SIG-M5 treated with dmso at 0.1 percent for 504 hours (cell line): ENCODE measurements around the gene ALKBH8.

Source experiments
- DNase-seq: peaks from one replicate; lab custom pipeline; 2025; ENCODE audit not compliant: unreplicated experiment; lab: John Stamatoyannopoulos, UW

ALKBH8 gene, protein sequence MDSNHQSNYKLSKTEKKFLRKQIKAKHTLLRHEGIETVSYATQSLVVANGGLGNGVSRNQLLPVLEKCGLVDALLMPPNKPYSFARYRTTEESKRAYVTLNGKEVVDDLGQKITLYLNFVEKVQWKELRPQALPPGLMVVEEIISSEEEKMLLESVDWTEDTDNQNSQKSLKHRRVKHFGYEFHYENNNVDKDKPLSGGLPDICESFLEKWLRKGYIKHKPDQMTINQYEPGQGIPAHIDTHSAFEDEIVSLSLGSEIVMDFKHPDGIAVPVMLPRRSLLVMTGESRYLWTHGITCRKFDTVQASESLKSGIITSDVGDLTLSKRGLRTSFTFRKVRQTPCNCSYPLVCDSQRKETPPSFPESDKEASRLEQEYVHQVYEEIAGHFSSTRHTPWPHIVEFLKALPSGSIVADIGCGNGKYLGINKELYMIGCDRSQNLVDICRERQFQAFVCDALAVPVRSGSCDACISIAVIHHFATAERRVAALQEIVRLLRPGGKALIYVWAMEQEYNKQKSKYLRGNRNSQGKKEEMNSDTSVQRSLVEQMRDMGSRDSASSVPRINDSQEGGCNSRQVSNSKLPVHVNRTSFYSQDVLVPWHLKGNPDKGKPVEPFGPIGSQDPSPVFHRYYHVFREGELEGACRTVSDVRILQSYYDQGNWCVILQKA

DNA sequence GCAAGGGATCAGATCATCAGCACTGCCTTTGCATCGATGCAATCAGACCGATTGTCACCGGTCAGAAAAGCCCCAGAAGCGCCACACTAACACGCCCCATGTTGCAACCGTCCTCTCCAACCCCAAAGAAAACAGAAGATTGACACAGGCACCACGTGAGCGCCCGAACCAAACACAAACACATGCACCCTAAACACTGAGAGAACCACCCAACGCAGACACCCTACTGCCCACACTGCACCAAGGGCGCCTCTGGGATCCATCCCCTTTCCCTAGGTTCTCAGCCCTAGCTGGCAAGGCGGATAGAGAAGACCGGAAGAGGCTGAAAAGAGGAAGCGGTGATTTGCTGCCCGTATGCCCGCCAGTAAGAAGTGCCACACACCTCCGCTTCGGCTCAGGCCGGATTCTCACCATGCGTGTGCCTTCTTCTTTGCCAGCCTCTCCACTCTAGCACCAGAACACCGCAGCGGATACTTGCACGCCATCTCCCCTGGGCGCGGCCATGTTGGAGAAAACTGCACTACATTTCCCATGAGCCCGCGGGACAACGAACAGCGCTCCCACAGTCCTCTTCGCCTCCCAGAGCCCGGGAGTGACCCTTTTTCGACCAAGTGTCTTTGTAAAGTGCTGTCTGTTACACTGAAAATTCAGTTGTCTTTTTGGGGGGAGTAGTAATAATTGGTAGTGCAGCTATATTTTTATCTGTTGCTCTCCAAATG lies at the start of gene ALKBH8:
Gene ALKBH8 (minus strand): TSS at position 517 of the 719 bp plus-strand sequence. CDS start 4,842 bp downstream, outside the sequence.
- peak; percentile 84 for DNase-seq

DNA sequence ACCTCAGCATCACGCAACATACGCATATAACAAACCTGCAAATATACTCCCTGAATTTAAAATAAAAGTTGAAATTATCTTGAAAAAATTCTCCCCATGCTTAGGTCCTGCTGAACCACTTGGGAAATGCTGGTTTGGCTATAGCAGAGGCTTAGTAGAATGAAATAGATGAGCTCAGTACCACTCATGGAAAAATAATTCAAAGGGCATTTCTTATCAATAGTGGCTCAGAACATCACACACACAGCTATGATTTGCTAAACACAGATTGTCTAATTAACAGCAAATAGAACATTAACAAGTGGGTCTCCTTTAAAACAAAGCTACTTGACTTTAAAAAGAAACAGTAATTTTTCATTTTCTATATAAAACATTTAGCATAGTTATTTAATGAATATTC lies 46.9 kb upstream of the ALKBH8 start:
- DNase-seq, result no peak

DNA sequence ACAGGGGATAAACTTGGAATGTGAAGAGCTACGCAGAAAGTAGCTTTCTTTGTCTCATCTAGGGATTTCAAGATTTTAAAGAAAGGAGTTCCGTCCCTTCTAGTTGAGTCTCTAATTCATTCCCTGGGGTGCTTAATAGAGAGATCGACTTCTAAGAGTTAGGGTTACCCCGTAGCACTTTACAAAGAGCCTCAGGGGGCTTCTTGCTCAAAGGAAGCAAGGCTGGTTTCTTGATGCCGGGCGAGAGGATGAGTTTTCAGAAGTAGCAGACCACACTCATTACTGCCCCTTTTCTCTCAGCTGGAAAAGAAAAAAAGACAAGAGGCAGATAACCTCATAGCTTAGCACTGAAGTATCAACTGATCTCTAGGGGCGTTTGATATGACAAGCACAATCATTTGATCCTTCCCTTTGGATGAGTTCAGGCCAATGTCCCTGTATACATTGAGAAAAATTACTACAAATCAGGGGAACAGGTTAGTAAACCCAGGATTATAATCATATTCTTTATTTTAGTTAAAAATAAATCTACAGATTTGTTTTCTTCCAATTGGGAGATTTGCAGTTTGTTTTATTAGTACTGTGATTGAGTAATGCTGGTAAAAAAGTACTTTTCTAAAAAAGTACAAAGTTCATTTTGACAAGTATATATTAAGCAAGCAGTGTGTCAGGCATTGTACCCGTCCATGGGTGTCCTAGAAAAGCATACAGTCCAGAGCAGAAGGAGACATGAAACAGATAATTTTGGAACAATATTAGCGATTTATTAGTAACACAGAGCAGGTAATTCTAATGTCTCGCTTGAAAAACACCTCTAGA lies 44.1 kb upstream of the ALKBH8 start:
- no peak for DNase-seq

DNA sequence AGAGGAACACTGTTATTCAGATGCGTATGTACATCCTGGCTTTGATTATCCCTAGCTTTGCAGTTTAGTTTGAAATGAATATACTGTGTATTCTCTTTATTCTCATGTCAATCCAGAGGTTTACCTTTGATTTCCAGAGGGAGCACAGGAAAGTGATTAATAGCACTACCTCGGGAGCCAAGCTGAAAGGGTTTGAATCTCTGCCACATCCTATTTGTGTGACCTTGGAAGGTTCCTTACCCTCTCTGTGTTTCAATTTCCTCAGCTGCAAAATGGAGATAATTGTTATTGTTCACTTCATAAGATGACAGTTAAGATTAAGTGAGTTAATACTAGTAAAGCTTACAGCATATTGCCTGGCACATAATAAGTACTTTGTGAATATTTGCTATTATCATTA lies 43.3 kb upstream of the ALKBH8 start:
- DNase-seq, result no peak

DNA sequence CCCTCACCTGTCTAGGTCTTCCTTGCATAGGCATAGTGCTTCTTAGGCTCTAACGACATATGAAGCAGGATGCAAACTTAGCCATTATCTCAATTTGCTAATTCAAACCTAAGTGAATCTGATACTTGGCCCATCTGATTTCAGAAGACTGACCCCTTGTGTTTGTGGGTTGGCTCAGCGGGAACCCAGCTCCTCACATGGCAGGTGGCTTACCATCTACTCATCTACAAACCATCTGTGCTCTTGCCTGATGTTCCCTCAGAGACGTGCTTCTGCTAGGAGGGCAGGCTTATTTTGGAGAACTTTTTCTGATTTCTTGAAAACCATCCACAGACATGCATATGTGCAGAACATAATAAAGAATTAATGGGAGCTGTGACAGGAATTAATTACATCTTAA lies 40.6 kb upstream of the ALKBH8 start:
- no peak for DNase-seq

DNA sequence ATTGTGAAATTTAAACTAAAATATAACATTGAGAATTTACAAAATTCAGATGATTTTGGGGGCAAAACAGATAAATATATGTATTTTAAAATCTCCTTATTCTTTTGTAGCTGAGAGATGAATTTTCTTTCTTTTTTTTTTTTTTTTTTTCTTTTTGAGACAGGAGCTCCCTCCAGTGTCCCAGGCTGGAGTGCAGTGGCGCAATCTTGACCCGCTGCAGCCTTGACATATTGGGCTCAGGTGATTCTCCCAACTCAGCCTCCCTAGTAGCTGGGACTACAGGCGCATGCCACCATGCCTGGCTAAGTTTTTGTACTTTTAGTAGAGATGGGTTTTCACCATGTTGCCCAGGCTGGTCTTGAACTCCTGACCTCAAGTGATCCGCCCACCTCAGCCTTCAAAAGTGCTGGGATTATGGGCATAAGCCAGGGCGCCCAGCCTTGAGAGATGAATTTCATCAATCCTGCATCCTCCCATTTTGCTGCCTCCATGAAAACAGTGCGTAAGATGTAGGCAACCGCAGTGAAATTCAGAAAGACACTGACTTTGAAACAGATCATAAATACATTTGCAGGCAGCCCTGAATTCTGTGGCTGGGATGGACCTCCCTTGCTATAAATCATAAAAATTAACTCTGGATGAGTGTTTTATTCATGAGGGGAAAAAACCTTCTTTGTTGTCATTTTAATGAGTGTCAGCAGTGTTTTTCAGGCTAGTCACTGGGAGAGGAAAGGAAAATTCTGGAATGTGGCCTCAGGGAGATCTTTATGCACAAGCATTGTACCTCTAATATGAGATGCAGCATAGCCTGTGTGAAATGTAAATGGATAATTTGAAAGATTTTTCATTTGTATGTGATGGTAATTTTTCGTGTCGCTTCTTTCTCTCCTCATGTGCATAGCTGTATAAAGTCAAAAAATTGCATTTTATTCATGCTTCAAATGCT lies 39.8 kb upstream of the ALKBH8 start:
- no peak for DNase-seq

DNA sequence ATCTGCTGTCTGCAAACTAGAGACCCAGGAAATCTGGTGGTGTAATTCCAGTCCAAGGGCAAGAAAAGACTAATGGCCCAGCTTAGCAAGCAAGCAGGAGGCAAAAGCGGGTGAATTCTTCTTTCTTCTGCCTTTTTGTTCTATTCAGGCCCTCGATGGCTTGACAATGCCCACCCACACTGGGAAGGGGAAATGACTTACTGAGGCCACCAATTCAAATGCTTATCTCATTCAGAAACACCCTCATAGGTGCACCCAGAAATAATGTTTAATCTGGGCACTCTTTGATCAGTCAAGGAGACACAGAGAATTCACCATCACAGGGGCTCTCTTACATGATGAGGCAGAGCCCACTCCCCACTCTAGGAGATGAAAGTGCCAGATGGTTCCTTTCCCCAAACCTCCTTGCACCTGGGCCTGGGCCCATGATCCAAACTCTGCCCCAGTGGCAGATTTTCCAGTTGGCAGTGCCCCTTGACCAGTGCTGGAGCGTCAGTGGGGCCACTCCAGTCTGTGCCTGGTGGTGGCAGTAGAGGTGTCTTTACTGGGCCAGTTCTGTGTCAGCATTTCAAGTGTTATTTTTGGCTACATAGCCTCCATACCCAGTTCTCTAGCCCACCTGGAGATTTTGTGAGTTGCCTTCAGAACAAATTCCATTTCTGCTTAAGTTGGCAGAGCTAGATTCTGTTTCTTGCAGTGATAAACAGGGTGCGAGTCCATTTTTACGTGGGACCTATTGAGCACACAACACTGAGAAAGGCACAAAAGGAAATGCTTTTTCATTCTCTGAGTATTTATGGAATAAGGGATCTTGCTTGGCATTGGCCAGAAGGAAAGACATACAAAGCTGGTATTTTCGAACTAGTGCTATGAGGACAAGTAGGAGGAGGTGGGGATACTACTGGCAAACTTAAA lies 32.9 kb upstream of the ALKBH8 start:
- peak; percentile 16 for DNase-seq

DNA sequence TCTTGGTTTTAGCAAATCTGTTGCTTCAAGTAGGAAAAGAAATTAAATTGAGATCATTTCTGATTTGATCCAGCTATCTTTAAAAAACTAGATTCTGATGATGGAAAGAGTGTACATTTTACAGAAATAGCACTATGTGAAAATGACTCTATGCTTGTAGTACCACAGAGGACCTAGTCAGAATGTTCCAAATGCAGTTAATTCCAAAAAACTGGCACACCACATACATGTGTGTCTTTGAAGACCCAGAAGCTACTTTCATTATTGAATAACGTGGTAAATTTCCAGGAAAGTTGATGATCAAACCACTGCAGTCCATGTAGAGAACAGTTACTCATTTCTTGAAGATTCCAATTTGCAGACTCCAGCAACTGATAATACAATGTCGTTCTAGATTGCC lies 29.2 kb upstream of the ALKBH8 start:
- no peak for DNase-seq

DNA sequence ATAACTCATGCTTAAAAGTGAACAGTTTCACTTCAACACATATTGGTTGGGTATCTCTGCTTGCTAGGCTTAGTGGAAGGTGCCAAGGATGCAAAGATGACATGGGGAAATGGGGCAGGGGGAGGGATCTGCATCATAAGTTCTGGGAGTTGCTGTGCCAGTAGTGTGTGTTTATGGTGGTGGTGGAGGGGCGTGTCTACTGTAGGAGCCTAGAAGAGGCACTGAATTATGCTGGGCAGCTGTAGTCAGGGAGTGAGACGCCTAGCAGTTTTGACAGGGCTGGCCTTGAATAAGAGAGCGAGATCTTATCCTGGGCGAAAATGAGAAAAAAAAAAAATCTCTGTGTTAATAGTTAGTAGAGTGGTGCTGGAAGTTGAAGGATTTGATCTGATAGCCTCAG lies 28.4 kb upstream of the ALKBH8 start:
- no peak for DNase-seq

DNA sequence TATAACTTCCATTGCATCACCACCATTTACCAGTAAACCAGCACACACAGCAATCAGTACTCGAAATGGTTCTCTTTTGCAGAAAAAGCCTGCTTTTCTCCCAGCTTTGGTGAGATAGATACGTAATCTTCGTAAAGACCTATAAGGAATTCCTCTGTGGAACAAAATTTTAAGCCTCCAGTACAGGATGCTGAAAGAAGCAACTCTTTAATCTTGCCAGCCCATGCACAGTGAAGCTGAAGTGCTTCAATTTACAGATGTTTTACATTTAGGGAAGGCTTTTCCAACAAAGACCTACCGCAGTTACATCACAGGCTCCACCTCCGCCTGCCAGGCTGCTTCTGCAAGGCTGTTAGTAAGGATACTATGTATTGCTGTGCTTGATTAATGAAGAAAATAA lies 27.3 kb upstream of the ALKBH8 start:
- no peak for DNase-seq

DNA sequence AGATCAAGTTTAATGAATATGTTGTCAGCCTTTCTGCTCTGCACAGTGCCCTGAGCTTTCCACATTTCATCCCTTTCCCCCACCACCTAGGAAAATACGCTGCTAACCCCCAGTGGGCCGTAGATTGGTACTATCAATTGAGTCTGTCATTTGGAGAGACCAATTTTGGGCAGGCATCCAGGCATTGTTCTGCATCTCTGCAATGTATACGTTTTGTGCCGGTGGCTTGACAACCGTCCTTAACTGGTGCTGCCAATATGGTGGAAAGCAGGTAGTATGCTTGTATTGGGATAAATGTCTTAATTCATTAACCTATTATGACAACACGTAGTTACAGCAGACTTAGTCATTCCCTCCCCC lies 26.7 kb upstream of the ALKBH8 start:
- DNase-seq, result no peak

DNA sequence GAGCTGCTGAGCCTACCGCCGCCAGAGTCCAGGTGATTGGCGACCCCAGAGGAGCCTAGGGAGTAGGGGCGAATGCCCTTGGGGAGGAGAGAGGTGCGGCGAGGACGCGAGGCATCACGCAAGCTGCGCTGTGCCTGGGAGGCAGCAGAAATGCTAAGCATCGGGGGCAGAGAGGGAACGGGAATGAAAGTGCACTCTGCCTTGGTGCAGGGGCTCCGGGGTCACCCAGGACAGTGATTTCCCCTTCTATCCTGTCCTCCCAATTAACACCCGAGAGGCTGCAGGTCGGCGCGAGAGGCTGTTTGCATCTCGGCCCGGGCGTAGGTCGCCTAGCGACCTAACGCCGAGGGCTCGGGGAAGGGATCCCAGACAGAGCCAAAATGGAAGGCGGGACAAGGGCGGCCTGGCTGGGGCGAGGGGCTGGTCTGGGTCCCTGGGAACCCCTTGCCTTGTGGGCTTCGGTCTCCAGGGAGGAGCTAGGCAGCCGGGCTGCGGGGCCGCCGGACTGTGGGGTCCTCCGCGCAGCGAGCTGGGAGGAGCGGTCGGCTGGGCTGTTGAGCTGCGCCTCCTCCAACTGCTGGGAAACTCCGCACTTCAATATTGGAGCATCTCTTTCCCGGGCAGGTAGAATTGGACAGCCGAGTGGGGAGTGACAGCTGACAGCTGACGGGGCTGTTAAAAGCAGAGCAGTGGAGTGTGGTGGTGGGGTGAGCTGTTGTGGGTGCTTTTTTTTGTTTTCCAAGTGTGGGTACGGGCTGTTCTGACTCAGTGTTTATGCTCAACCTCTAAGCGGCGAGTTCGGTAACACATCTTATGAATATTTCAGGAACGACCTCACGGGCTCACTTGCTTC lies 26.1 kb upstream of the ALKBH8 start:
- no peak for DNase-seq

DNA sequence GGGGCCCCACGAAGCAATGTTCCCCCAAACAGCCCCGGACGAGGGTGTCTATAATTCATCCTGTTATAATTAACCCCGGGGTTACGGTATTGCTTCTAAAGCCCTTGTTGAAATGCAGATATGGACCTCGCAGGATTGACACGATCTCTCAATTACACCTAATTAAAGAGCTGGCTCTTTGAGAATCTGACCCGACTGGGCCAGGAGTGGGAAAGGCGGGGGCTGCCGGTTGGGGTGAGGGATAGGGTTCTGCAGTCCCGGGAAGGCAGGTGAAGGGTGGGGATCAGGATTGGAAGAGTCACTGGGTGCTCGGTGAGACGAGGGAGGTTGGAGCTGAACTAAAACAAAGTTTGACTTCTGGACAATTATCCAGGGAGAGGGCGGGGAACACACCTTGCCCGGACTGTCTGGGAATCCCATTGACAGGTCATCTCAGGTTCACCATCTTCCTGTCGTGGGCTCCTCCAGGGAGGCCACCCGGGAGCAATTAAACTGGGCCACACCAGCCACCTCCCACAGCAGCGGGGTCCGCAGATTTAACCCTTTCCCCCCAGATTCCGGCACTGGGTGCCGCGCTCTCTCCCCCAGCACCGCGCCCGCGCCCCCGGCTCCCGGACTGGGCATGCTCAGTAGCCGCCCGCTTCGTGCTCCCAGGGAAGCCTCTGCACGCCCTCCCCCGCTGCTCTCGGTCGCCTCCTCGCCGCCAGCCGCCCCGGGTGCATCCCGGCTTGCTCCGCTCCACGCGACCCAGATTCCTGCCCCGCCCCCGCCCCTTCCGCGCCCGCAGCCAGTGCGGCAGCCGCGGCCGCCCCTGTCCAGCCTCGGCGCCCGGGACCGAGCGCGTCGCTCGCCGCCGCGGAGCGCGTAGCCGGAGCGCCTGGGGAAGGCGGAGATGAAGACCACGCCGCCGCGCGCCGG lies 25.2 kb upstream of the ALKBH8 start, which contains the start of gene ELMOD1:
Gene ELMOD1 (plus strand): TSS at position 688 of the 918 bp plus-strand sequence. CDS start 27,043 bp downstream, outside the sequence.
- peak; percentile 5 for DNase-seq

DNA sequence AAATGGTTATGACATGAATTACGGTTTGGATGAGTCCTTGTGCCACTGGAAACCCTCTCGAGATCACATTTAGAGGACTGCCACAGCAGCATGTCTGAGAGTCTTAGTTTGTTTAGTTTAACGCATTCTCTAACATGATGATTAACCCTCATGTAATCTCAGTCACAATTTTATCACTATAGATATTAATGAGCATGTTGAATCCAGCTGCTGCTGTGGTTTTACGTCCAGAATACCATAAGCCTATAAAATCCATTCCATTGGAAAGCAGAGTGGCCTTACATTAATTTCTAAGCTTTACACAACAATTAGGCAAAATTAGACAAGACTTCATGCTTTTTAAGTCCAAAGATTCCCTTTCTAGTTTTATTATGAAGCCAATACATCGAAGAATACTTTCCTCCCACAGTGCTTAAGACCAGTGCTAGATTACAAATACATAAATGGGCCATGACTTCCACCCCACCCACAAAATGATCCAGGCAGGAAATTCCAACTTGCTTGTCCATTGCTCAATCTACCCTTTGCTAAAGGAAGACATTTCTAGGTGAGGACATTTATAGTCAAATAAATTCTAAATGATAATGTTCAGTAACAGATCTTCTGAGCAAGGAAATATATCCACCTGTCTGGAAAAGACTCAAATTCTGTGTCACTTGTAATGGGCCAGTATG lies 21.9 kb upstream of the ALKBH8 start:
- DNase-seq, result no peak

DNA sequence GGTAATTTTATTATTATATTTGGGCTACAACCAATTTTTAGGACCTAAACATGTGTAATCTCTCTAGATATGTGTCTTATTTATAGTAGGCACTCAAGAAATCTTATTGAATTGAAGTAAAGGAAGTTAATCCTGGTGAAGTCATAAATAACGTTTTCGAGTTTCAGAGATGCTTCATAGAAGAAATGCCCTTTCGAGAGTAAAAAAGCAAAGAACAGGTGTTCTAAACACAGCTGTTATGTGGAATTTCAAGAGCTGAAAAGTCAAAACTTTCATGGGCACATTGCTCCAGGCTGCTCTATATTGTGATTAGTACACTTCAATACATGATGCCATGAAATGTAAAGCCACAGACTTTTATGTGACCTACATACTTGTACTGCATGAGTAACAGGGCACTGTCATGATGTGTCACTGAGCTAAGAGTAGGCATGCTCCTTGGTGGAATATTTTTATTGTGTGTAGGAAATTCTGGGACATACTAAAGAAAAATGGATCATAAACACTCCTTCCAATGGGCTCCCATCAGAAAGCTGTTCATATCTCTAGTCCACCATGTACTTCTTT lies 18.2 kb upstream of the ALKBH8 start:
- no peak for DNase-seq

DNA sequence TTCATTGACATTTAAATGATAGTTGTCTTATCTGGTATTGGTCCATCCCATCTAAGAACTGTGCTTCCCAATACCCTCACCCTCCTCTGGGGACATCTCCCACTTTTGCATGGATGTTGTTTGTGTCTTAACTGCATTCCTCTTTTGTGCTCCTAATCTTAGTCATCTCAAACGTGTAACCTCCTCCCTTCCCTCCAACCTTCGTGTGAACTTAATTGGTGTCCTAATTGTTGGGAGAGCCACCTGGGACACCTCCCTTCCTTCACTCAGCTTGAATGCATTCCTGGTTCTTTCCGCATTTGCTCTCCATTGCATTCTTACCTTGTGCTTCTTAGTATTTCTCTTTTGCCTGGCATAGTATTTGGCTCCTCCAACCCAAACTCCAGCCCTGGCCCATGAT lies 15.6 kb upstream of the ALKBH8 start:
- DNase-seq, result no peak
